HG03025 (cell line): Measurements from ENCODE around the gene WDR13.

Source experiments
- ATAC-seq: cut with Tn5 transposase; IDR thresholded peaks from one replicate; pipeline ENCODE4 v1.9.1; 2021; ENCODE audit warnings: mild to moderate bottlenecking, moderate library complexity; ENCODE audit not compliant: unreplicated experiment, low FRiP score

The WDR13 gene

DNA sequence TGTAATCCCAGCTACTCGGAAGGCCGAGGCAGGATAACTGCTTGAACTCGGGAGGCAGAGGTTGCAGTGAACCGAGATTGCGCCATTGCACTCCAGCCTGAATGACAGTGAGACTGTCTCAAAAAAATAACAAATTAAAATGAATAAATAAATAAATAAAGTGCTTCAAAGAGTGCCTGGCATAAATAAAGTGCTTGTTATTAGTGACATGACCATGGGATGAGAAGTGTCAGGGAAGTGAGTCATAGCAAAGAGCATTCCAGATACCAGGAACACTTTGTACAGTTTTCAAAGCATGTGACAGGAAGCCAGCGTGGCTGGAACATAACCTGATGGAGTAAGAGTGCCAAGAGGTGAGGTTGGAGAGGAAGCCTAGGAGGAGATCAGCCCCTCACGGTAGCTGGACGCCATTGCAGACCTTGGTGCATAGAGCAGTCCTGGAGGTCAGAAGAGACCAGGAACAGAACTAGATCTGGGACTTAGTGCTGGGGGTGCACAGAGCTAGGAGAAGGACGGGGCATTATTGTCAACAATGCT, 6.0 kb upstream of the WDR13 start:
- no peak for ATAC-seq

DNA sequence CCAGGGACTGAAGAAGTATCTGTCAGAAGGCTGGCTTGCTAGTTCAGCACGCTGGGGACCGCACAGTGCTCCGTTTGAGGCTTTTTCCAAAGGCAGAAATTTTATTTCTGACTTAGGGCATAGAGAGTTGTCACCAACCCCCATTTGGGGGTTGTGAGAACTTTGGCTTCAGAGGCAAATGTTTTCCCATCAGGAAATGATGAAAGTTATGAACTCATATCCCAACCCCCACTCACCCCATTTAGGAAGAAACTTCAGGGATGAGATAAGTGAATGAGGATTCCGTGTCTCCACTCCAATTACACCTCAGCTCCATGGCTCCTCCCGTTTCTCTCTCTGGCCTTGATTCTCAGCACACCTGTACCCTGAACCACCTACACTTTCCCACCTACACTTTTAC, 4.3 kb upstream of the WDR13 start:
- no peak for ATAC-seq

DNA sequence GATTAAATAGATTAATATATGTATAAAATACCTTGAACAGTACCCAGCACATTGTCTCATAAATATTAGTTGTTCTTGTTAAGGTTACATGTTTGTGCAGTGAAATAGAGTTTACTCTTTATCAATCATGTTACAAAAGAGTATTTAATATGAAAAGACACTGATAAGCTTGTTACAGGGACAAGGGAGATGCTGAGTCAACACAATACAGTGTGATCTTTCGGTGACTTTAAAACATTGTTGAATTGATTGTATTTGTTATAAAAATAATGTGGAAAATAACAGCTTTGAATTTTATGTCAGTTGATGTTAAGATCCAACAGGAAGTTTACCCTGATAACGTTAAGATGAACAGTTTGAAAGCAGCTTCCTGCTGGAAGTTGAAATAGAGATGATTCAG, 1.4 kb upstream of the WDR13 start:
- no peak for ATAC-seq

DNA sequence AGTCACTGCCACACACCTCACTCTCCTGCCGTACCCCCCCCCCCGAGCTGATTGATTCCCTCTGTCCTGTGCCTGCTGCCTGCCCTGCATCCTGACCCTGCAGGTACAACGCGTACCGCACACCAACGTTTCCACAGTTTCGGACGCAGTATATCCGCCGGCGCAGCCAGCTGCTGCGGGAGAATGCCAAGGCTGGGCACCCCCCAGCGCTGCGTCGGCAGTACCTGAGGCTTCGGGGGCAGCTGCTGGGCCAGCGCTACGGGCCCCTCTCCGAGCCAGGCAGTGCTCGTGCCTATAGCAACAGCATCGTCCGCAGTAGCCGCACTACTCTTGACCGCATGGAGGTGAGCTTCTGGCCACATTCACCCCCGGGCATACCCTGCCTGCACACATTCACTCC, 1.3 kb downstream of the WDR13 start:
- ATAC-seq: no peak

DNA sequence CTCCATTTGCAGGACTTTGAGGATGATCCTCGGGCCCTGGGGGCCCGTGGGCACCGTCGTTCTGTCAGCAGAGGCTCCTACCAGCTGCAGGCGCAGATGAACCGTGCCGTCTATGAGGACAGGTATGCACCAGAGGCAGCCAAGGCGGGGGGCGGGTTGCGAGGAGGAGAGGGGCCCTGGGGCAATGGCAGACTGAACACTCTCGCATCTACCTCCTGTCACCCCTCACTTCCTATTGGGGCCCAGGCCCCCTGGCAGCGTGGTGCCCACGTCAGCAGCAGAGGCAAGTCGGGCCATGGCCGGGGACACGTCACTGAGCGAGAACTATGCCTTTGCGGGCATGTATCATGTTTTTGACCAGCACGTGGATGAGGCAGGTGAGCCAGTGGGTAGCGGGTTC, 2.0 kb downstream of the WDR13 start:
- ATAC-seq: no peak

DNA sequence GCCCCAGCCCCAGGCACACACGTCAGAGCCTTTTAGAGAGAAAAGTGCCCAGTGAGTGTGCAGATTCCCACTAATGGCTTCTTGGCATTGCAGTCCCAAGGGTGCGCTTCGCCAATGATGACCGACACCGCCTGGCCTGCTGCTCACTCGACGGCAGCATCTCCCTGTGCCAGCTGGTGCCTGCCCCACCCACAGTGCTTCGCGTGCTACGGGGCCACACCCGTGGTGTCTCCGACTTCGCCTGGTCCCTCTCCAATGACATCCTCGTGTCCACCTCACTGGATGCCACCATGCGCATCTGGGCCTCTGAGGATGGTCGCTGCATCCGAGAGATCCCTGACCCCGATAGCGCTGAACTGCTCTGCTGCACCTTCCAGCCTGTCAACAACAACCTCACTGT, 2.9 kb downstream of the WDR13 start:
- no peak for ATAC-seq

DNA sequence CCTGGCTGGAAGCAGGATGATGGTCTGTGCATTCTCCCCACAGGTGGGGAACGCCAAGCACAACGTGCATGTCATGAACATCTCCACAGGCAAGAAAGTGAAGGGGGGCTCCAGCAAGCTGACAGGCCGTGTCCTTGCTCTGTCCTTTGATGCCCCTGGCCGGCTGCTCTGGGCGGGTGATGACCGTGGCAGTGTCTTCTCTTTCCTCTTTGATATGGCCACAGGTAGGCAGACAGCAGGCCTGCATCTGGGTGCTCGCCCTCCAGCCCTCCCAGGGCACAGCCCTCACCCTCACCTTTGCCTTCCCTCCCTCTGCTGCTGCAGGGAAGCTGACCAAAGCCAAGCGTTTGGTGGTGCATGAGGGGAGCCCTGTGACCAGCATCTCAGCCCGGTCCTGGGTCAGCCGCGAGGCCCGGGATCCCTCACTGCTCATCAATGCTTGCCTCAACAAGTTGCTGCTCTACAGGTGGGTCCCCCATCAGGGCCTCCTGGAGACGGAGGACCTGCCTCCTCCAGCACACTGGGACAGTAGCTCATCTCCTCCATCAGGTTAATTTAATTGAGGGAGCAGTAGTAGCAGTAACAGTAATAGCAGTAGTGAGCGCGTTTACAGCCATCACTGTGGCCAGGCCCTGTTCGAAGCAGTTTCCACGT, 4.6 kb downstream of the WDR13 start:
- no peak for ATAC-seq

DNA sequence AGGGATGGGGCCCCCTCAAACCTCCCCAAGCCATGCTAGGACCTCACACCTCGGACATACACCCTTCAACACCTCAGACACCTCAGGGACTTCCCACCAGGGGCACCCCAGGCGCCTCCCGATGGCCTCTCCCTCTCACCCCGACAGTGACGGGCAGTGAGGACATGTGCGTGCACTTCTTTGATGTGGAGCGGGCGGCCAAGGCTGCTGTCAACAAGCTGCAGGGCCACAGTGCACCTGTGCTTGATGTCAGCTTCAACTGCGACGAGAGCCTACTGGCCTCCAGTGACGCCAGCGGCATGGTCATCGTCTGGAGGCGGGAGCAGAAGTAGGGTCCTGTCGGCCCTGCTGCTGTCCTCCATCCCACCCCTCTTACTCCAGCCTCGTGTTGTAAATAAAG, 7.4 kb downstream of the WDR13 start:
- ATAC-seq: no peak

DNA sequence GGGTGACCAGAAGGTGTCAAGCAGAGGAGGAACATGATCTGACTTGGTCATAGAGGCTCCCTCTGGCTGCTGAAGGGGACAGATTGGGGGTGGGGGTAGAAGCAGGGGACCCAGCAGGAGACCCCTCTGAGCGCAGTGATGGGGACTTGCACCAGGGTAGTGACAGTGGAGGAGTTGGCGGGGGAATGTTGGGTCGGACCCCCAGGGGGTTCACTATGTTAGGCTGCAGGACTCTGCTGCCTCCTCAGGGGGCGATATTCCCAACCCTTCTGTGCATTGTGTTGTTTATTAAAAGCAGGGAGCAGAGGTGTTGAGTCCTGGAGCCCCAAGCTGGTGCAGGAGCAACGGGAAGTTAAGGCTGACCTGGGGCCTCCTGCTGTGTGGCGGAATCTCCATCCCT, 8.8 kb downstream of the WDR13 start:
- no peak for ATAC-seq

DNA sequence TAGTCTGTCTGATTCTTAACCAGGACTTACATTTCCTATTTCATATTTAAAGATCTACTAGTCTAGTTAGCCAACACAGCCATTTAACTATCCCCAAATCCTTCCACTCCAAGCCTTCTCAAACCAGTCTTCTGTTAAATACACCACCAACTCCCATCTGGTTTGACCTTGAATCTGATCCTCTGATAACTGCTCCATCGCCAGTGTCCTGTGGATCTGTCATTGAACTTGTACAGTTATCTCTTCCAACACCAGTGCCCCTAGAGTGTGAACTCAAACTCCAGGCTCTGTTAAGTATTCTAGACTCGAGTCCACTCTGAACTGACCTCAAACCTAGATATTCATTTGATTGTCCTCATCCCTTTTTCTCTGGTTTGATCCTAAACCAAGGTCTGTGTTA, 14.4 kb downstream of the WDR13 start:
- no peak for ATAC-seq

DNA sequence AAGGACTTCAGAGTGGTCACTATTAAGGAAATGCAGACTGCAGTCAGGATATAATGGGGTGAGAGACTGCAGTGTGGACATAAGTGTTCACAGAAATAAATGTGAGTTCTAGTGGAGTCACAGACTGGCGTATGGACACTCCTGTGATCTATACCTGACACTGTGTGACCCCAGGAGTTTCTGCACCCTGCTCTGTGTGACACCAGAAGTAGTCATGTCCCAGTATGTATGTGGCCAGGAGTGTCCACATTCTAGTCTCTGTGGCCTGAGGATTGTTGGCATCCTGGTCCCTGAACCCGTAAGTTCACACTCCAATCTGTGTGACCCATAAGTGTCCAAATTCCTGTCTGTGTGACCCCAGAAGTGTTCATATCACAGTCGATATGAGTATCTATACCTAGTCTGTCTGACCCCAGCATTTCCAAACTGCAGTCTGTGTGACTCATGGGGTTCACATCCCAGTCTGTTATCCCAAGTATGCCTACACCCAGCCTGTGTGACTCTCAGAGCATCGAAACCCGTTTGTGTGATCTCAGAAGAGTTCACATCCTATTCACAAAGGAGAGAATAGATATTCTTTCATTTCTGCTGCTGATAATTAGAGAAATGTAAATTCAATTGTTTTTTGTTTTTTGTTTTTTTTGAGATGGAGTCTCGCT, 16.3 kb downstream of the WDR13 start:
- ATAC-seq: no peak

DNA sequence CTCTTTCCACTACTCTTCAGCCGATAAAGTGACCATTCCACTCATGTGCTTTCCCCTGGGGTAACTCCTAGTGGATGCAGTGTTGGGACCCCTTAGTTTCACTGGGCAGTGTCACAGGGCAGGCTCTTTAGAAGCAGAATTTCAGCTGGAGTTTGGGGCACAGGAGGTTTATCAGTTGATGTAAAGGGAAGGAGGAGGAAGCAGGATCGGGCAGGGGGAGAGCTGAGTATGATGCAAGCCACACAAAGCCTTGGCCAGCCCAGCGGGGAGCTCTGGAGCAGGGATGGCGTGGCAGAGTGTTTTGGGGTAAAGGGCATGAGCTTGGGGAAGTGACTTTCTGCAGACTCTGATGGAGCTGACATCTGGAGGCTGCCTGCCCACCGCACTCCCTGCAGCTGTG, 19.3 kb downstream of the WDR13 start:
- ATAC-seq: no peak

DNA sequence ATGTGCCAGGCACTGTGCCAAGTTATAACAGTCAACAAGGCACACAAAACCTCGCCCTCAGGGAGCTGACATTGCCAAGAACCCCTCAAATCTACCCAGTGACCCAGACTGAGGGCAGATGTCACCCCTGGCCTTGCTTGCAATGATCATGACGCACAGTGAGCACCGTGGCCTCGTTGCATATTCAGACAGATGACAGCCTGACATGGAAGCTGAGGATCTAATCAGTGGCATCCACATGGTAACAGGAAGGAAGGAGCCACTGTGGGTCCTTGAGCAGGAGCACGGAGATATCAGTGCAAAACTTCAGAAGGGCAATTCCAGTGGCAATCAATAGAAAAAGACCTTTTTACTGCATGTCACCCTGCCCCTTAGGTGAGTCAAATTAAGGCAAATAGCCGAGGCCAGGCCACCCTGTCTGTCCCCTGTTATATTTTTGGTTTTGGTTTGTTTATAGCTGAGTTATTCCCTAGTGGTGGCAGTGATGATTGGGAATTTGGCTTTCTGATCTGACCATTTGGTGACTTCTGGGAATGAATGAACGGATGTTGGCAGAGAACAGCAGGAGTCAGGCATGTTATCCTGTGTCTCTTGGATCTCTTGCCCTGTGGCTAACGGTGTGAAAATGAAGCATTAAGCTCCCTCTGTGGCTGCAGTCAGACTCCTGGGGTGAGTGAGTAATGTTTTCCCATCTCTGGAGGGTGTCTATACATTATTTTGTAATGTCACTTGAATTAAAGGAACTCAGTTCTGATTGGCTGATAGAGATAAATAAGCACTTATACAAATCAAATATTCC, 20.4 kb downstream of the WDR13 start:
- no peak for ATAC-seq

DNA sequence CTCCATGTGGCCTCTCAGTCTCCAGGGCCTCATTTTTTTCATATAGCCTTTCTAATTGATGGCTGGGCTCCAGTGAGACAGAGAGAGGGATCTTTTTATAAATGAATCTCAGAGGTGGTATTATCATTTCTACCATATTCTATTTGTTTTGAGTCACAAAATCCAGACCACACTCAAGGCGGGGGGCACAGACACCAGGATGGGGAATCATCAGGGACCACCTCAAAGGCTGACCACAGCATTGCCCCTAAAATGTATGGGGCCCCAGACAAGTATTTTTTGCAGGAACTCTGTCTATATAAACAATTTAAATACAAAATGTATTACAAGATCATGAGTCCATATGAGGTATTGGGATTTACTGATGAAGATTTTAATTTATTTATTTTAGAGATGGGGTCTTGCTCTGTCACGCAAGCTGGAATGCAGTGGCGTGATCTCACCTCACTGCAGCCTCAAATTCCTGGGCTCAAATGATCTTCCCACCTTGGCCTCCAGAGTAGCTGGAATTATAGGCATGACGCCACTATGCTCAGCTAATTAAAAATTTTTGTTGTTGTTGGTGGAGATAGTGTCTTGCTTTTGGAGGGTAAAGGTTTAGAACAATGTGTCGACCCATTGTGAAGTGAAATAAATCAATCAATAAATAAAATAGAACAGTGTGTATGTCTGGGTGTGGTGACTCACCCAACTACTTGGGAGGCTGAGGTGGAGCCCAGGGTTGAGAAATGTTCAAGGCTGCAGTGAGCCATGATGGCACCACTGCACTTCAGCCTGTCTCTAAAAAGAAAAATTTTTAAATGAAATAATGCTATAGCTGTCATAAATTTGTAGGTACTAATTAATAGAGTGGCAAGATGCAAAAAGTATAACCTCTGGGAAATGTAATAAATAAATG, 29.4 kb downstream of the WDR13 start:
- no peak for ATAC-seq

DNA sequence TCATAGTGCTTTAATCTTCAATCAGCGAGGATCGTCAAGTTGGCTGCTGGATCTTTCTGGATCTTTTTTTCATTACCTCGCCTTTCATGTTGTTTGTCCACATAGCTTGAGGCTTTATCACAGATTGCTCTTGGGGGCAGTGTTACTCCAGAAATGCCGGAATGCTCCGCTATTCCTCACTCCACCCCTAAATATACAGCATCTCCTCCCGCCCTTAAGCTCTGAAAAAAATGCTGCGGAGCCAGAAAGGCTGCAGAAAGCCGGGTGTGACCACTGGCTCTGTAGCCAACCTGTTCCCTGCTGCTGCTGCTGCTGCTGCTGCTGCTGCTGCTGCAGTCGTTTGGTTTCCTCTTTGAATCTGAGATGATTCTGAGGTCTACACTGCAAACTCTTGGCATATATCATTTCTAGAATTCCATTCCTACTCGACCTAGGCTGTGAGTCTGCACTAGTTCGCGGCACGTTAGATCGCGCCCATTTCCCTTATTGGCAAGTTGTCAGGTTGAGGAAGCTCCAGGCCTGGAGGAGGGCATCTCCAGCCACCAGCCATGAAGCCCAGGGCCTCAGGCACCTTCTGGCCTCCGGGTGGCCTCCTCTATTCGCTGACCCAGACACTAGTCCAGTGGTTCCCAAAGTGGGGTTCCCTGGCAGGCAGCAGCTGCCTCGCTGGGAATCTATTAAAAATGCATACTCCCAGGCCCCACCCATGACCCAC, 34.2 kb downstream of the WDR13 start:
- no peak for ATAC-seq

DNA sequence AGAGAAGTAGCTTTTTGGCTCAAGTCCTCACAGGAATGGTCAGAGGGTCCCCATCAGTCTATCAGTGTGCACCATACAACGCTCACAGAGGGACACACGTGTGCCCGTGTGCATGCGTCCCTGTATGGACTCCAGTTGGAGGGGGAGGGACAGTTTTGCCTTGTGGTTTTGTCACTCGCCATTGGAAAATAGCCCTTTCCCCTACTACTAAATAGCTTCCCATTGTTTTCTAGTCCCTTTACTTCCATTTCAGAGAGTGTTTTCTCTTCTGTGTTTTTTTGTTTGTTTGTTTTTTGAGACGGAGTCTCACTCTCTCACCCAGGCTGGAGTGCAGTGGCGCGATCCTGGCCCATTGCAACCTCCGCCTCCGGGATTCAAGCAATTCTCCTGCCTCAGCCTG, 34.9 kb downstream of the WDR13 start:
- ATAC-seq: no peak

DNA sequence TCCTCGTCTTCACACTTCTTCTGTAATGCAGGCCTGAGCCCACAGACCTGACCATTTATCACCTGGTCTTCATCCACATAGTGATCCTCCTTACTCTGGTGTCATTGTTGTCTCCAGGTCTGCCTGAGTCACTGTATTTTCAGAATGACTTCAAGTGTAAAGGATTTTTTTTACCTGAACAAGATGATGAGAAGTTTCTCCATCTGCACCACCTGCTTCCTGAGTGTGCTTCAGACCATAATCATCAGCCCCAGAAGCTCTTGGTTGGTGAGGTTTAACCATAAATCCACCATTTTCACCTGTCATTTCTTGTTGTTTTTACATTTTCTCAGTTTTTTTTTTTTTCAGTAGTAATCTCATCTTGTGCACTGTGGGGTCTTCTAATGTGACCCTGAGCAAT, 39.0 kb downstream of the WDR13 start:
- no peak for ATAC-seq

DNA sequence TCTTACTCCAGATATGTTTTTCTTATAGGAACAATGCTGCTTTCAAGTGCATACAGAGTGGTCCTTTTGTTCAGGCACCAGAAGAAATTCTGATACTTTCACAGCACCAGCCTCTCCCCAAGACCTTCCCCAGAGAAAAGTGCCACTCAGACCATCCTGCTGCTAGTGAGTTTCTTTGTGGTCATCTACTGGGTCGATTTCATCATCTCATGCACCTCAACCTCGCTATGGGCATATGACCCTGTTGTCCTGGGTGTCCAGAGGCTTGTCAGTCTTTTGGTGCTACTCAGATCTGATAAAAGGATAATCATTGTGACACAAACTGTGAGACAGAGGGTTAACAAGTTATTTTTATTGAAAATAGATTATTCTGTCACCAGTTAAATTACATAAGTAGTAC, 39.5 kb downstream of the WDR13 start:
- ATAC-seq: no peak

DNA sequence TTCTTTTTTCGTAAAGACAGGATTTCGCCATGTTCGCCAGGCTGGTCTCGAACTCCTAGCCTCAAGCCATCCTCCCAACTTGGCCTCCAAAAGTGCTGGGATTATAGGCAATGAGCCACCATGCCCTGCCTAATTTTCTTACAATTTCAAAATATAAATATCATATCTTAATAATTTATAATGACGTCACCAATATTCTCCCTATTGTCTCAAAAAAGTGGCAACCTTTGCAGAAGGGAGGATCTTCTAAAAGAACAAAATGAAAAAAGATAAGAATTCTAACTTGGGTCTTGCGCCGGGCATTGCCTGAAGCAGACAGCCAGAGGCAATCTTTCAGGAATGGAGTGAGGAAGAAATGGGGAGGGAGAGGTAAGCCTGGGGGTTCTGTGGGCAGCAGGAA, 48.4 kb downstream of the WDR13 start:
- no peak for ATAC-seq

DNA sequence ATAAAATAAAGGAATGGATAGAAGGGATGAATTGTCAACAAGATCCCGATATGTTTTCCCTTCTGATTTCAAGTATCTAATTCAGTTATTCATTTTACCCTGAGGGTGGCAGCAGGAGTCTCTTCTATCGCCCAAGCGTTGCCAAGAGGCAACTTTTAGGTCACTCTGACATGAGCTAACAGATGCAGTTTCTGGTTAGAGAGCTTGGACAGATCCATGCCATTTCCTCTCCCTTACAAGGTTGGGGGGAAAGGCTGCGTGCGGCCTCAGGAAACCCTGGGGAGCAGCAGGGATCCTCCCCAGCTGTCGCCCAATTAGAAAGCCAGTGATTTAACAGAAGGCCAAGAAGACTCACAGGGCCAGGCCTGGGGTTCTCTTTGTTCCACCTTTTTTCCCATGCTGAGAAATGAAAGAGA, 51.1 kb downstream of the WDR13 start:
- no peak for ATAC-seq
